Measurements from ENCODE around the gene MED26. TPM values are rescaled to one million over a fixed set of nuclear protein-coding genes. Genes with fewer than 3 reads are reported as not detected.

Gene MED26
- total and polyA plus RNA-seq, 2 of the 13 experiments (the other 11 are each of a cell fraction or from before 2014, with no cell fraction given), result 3.5 to 3.8 TPM

- 100% methylated on average over 9 of the region's 10 CpGs for WGBS (ENCODE audit: low lambda C conversion rate)
- intact Hi-C loops (cut with micrococcal nuclease; ENCODE audit: unreplicated experiment) (no loop called here), in situ Hi-C loops (cut with HindIII; ENCODE audit: extremely low pct_ligation_motif_present, low pct_unique_long_range_greater_than_20kb) (no loop called here)
- peaks cover 0 to 4% of the 10 kb centered on the region in 2 experiments; a peak in 1 of 5 replicates for H3K36me3 ChIP-seq (replicated peaks in 1 of 2; ENCODE audit: control insufficient read depth in 1 of 2, insufficient read depth in 2 of 2, low read length in 2 of 2)
- TF ChIP-seq FOSL2 (CRISPR knock-in tag; IDR thresholded peaks at IDR 0.05) (0 out of 2 replicates have a peak, but pooled peaks have one; percentile 27), ZNF740 (CRISPR knock-in tag; IDR thresholded peaks at IDR 0.05) (no peak), ZBTB33 (CRISPR knock-in tag; IDR thresholded peaks at IDR 0.05) (0 out of 2 replicates have a peak, but pooled peaks have one; percentile 8), RNF219 (CRISPR knock-in tag; IDR thresholded peaks at IDR 0.05) (no peak)
- H3K27me3 ChIP-seq (ENCODE audit: control insufficient read depth in 1 of 2, insufficient read depth in 2 of 2, low read length in 2 of 2), result no peaks in the 10 kb centered on the region
- peaks cover under 1% of the 10 kb centered on the region for H3K4me1 ChIP-seq (ENCODE audit: insufficient read depth, low read length)
- H3K27ac ChIP-seq (ENCODE audit: extremely low read length, insufficient read depth, low read length), result no peak overlapping the region
- peaks cover 4% of the 10 kb centered on the region for H4K20me1 ChIP-seq (ENCODE audit: insufficient read depth, low read length)
- no peaks in the 10 kb centered on the region for H3K9me3 ChIP-seq (ENCODE audit: low read length)
- BruUV-seq (replicated peaks), result no TSS peak
- POLR2A ChIA-PET, result no interaction called here
- no peak for FAIRE-seq
- no peak overlapping the region for H3K4me2 ChIP-seq (ENCODE audit: low read depth, low read length)
- no peak for DNase-seq (ENCODE audit: low spot score)
- H3K9ac ChIP-seq (ENCODE audit: insufficient read depth, low read depth, low read length), result no peak overlapping the region
- H3K4me3 ChIP-seq (replicated peaks in 1 of 3; ENCODE audit: insufficient read depth in 1 of 3, low read depth in 2 of 3, low read length in 3 of 3), result no peak overlapping the region
- H3K79me2 ChIP-seq (ENCODE audit: insufficient read depth, low read length), result peaks cover 95% of the 10 kb centered on the region
- H2AFZ ChIP-seq (ENCODE audit: low read length), result no peak overlapping the region
- CTCF ChIA-PET (ENCODE audit: low intra/inter-chr PET ratio, low total read pairs), result no interaction called here
- ATAC-seq, result no peak
Measured at GRCh38 chr19:16591803-16592556, 36.0 kb downstream of the MED26 start.
